K562 (cell line): ENCODE results near the gene SLC31A1. TPM values are rescaled to one million over a fixed set of nuclear protein-coding genes. Genes with fewer than 3 reads are reported as not detected.
A peak's percentile ranks its signal among the peaks of the same experiment; 100 is the strongest.

ENCODE experiments used
- CREB5 ChIP-seq: fragments of 250-450 bp; sonication (Bioruptor Pico); IDR thresholded peaks from 2 replicates; pipeline ENCODE4 v1.5.0; 2020; ENCODE audit warnings: mild to moderate bottlenecking
- FOS ChIP-seq: IDR thresholded peaks from 3 replicates; pipeline ENCODE4 v1.6.1; 2011; ENCODE audit not compliant: insufficient read length; ENCODE audit errors: extremely low read depth
- HDAC8 ChIP-seq: fragments of 450-650 bp; IDR thresholded peaks from 2 replicates; pipeline ENCODE4 v1.6.1; 2016; ENCODE audit warnings: mild to moderate bottlenecking, missing genetic modification characterization, moderate library complexity, missing compliant biosample characterization
- HOXB6 ChIP-seq: fragments of 250-450 bp; sonication (Bioruptor Pico); IDR thresholded peaks from 2 replicates; pipeline ENCODE4 v1.5.1; 2022; ENCODE audit warnings: mild to moderate bottlenecking, borderline replicate concordance
- IRF2 ChIP-seq: sonication (generic); formaldehyde crosslinking; IDR thresholded peaks from 2 replicates; pipeline ENCODE4 v1.8.1; 2022; ENCODE audit warnings: mild to moderate bottlenecking, missing genetic modification reagents
- MAFF ChIP-seq: IDR thresholded peaks from 2 replicates; pipeline ENCODE4 v1.6.1; 2012; ENCODE audit warnings: low read length, improper control_type of control experiment
- NCOA6 ChIP-seq: fragments of 450-650 bp; IDR thresholded peaks from 2 replicates; pipeline ENCODE4 v1.6.1; 2017; ENCODE audit warnings: mild to moderate bottlenecking
- NR3C1 ChIP-seq: sonication (generic); formaldehyde crosslinking; IDR thresholded peaks from 2 replicates; pipeline ENCODE4 v1.8.1; 2022; ENCODE audit warnings: missing genetic modification reagents
- SP2 ChIP-seq: IDR thresholded peaks from 2 replicates; pipeline ENCODE4 v1.6.1; 2011; ENCODE audit warnings: mild to moderate bottlenecking, low read depth, low read length, moderate library complexity; ENCODE audit not compliant: poor library complexity, severe bottlenecking; ENCODE audit errors: extremely low read depth
- TBL1XR1 ChIP-seq, 2 experiments: IDR thresholded peaks; 2 replicates each; pipeline ENCODE4 v1.6.1; 2012; ENCODE audit warnings: improper control_type of control experiment in 2 of 2, low read length in 2 of 2, mild to moderate bottlenecking in 1 of 2
- TFAP4 ChIP-seq: sonication (generic); formaldehyde crosslinking; IDR thresholded peaks from 2 replicates; pipeline ENCODE4 v1.8.0; 2022; ENCODE audit warnings: missing genetic modification reagents, mild to moderate bottlenecking, moderate library complexity, borderline replicate concordance
- ZKSCAN1 ChIP-seq: fragments of 150-350 bp; IDR thresholded peaks from 2 replicates; pipeline ENCODE4 v1.6.1; 2016; ENCODE audit warnings: low read depth, low read length
- ZNF121 ChIP-seq: sonication (generic); formaldehyde crosslinking; conservative IDR thresholded peaks from 2 replicates; pipeline ENCODE4 v1.8.0; 2022; ENCODE audit warnings: missing genetic modification reagents
- ZNF561 ChIP-seq: fragments of 450-650 bp; formaldehyde crosslinking; conservative IDR thresholded peaks from 2 replicates; pipeline ENCODE4 v1.4.0; 2020; ENCODE audit warnings: mild to moderate bottlenecking, moderate library complexity
- ZNF592 ChIP-seq: fragments of 450-650 bp; IDR thresholded peaks from 2 replicates; pipeline ENCODE4 v1.6.1; 2017; ENCODE audit warnings: antibody characterized with exemption, mild to moderate bottlenecking
- ZNF696 ChIP-seq: fragments of 250-450 bp; sonication (Bioruptor Pico); conservative IDR thresholded peaks from 2 replicates; pipeline ENCODE4 v1.4.0; 2020; ENCODE audit warnings: mild to moderate bottlenecking, moderate library complexity
- polyA plus RNA-seq, 8 experiments: library from polyadenylated mRNA; depleted of rRNA in 4 of 8; stranded (reverse) in 5 of 8; unstranded in 3 of 8; fragments of >200 nt; fragmentation: Nextera tagmentation in 2 of 8; fragmentation: Illumina TruSeq in 1 of 8; extraction: Ambion mirVana in 2 of 8; extraction: Trizol in 1 of 8; gene quantifications; 2 replicates each; pipeline versions ENCODE4 v1.2.1 to v1.2.3, GENCODE V29; 2011 to 2014; ENCODE audit warnings: inconsistent platforms in 1 of 8, missing spikeins in 1 of 8
- total RNA-seq, 7 experiments: library from RNA; depleted of rRNA in 6 of 7; stranded (reverse); fragments of >200 nt in 6 of 7; fragmentation: Illumina TruSeq in 2 of 7; extraction: Trizol in 2 of 7; gene quantifications; 2 replicates each; pipeline versions ENCODE4 v1.2.1 to v1.2.3, GENCODE V29; 2011 to 2021; ENCODE audit warnings: low replicate concordance in 1 of 7
- TF ChIP-seq, protein P1 (sequence below), 3 experiments: IDR thresholded peaks in 2 of 3; conservative IDR thresholded peaks in 1 of 3; 2 replicates each; pipeline ENCODE4 v1.5.1; 2011 to 2012; ENCODE audit warnings: low read length in 3 of 3, mild to moderate bottlenecking in 3 of 3, control low read depth in 2 of 3, improper control_type of control experiment in 1 of 3, inconsistent platforms in 1 of 3, low read depth in 1 of 3, mixed read lengths in 1 of 3, moderate library complexity in 1 of 3; ENCODE audit not compliant: insufficient read depth in 2 of 3
- TF ChIP-seq, protein P2 (sequence below): fragments of 250-450 bp; sonication (Bioruptor Pico); IDR thresholded peaks from 2 replicates; pipeline ENCODE4 v1.8.0; 2022; ENCODE audit warnings: inconsistent platforms, mild to moderate bottlenecking, moderate library complexity, borderline replicate concordance

The SLC31A1 gene
- total and polyA plus RNA-seq, 9 of the 15 experiments (the other 6 are each of a cell fraction or from before 2014, with no cell fraction given), result 15.4 to 40.7 (median 25.9) TPM

- TF ChIP-seq, protein P1, sequence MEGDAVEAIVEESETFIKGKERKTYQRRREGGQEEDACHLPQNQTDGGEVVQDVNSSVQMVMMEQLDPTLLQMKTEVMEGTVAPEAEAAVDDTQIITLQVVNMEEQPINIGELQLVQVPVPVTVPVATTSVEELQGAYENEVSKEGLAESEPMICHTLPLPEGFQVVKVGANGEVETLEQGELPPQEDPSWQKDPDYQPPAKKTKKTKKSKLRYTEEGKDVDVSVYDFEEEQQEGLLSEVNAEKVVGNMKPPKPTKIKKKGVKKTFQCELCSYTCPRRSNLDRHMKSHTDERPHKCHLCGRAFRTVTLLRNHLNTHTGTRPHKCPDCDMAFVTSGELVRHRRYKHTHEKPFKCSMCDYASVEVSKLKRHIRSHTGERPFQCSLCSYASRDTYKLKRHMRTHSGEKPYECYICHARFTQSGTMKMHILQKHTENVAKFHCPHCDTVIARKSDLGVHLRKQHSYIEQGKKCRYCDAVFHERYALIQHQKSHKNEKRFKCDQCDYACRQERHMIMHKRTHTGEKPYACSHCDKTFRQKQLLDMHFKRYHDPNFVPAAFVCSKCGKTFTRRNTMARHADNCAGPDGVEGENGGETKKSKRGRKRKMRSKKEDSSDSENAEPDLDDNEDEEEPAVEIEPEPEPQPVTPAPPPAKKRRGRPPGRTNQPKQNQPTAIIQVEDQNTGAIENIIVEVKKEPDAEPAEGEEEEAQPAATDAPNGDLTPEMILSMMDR (IDR thresholded peaks at IDR 0.05 in 2 of 3, conservative IDR thresholded peaks at IDR 0.05 in 1 of 3; ENCODE audit: insufficient read depth in 2 of 3, low read depth in 1 of 3, low read length in 3 of 3), result no peak
- TF ChIP-seq ZNF696 (CRISPR knock-in tag), result no peak
- no peak for TF ChIP-seq ZKSCAN1
- no peak for TF ChIP-seq NR3C1 (CRISPR knock-in tag)
- TF ChIP-seq ZNF121 (CRISPR knock-in tag), result no peak
- TF ChIP-seq TFAP4 (CRISPR knock-in tag), result peak; percentile 50; the same call in 1 of the 2 replicates
- TF ChIP-seq NCOA6, result no peak; the same call in 1 of the 2 replicates
- no peak for TF ChIP-seq HOXB6 (CRISPR knock-in tag)
- TF ChIP-seq IRF2 (CRISPR knock-in tag), result no peak
- no peak for TF ChIP-seq MAFF
- TF ChIP-seq HDAC8 (tag), result no peak
- TF ChIP-seq, protein P2, sequence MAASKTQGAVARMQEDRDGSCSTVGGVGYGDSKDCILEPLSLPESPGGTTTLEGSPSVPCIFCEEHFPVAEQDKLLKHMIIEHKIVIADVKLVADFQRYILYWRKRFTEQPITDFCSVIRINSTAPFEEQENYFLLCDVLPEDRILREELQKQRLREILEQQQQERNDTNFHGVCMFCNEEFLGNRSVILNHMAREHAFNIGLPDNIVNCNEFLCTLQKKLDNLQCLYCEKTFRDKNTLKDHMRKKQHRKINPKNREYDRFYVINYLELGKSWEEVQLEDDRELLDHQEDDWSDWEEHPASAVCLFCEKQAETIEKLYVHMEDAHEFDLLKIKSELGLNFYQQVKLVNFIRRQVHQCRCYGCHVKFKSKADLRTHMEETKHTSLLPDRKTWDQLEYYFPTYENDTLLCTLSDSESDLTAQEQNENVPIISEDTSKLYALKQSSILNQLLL (CRISPR knock-in tag), result no peak
- no peak for TF ChIP-seq ZNF592
- TF ChIP-seq TBL1XR1 (IDR thresholded peaks at IDR 0.05; ENCODE audit: low read length in 2 of 2), result no peak; a peak in 1 of 4 replicates
- TF ChIP-seq CREB5 (CRISPR knock-in tag), result no peak
- TF ChIP-seq FOS, result peak; percentile 24
- TF ChIP-seq ZNF561 (CRISPR knock-in tag), result no peak
- no peak for TF ChIP-seq SP2
Observed at GRCh38 chr9:113221003-113221799, at the start of gene SLC31A1, which contains the start of gene FKBP15 (continued).
